GM18505 (cell line): ENCODE data around the gene SLC1A3.
A peak's percentile ranks its signal among the peaks of the same experiment; 100 is the strongest.

Source experiments
- ATAC-seq: cut with Tn5 transposase; IDR thresholded peaks from one replicate; pipeline ENCODE4 v1.9.1; 2021; ENCODE audit not compliant: unreplicated experiment
- POLR2A ChIP-seq: IDR thresholded peaks from 4 replicates; pipeline ENCODE4 v1.6.1; 2011; ENCODE audit warnings: borderline replicate concordance; ENCODE audit not compliant: insufficient read depth, insufficient read length; ENCODE audit errors: extremely low read depth

Gene SLC1A3

GRCh38 chr5:36646507-36647023 lies 40.2 kb downstream of the SLC1A3 start:
- no peak for ATAC-seq
- no peak for TF ChIP-seq POLR2A

DNA sequence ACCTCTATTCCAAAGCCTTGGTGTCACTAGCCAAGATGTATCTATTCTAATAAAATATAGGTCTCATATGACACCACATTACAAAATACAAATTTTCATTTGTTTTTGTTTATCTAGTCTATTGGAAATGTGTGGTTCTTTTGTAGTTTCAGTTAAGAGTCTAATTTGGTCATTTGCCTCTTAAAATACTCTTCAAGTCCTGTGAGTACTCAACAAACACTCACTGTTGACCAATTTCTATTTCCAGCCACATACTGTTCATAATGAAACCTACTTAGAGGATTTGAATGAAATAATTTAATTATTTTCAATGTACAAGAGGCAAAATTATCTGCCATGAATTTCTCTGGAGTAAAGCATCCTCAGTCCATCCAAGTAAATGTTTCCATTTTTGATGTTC lies 40.6 kb downstream of the SLC1A3 start:
- ATAC-seq = no peak
- TF ChIP-seq POLR2A = no peak

DNA sequence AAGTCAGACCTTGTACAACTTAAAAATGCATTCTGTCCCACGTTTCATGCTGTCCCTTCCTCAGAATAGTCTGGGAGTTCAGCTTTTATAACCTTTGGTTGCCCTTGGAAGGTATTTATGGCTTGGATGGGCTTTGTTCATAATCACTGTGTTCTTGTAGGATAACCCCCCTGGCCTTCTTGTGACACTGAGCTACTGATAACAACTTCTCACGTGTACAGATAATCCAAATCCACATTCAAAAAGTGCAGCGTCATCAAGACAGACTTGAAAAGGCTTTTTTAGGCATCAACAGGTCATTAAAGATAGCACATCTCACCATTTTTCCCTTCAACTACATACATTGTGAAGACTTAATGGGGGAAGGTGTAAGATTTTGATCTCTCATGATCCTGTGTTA lies 42.0 kb downstream of the SLC1A3 start:
- no peak for TF ChIP-seq POLR2A
- no peak for ATAC-seq

DNA sequence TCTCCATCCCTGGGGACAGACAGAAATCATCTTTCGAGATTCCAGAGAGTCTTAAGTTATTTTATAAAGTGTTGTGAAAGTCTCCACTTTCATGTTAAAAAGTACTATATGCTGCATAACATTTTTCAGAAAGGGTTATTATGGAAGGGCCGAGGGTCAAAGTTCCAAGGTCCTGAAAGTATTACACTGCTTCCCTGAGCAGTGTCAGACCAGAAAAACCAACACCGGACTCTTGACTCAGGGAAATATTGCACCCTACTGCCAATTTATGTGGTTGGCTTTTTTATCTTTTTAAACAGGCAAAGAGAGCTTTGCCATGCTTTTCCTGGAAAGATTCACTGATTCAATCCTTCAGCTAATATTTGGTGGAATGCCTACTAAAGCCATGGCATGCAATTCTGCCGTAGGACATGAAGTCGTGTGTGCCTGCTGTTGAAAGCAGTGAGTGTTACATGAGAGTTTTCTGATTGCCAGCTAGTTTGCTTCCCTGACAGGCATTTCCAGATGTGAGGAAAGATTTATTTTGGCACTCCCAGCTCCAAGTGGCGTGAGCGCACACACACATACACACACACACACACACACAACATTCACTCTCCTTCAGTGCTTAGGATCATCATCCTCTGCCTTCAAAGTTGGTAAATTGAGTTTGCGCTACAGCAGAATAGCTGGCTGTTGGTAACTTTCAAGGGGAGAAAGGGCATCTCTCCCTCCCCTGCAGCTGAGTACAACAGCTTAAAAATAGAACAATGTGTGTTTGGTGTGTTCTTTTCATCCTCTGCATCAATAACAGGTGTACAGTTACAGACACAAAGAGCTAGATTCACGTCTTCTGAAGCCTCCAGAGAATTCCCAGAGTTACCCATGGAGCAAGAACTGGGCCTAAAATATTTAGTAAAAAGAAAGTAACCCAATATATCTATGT lies 45.6 kb downstream of the SLC1A3 start:
- no peak for TF ChIP-seq POLR2A
- no peak for ATAC-seq

DNA sequence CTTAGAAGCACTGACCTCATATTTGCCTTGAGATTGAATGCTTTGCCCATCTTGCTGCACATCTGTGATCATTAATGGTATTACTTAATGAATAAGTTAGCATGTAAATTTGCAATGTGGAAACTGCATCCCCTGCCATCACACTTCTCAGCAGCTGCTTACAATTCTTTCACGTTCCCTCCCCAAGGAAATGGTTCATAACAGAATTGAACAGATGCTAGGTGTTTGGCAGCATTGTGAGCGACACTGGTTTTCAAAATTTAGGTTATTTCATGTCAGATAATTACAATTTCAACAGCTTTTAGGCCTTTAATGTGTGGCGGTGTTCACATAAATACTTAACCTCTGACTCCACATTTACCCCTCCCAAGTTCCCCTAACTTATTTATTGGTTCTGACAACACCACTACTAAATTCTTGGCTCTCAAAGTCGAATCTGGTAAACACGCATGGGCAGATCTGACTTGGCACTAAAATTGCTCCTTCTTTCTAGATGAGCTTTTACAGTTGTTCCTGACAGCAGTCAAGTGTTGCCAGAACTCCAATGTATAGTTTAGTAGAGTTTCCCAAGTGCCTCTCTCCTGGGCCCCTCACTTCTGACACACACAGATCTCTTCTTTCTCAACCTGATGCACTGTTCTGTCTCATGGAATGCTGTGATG lies 46.8 kb downstream of the SLC1A3 start:
- no peak for ATAC-seq
- TF ChIP-seq POLR2A = no peak

DNA sequence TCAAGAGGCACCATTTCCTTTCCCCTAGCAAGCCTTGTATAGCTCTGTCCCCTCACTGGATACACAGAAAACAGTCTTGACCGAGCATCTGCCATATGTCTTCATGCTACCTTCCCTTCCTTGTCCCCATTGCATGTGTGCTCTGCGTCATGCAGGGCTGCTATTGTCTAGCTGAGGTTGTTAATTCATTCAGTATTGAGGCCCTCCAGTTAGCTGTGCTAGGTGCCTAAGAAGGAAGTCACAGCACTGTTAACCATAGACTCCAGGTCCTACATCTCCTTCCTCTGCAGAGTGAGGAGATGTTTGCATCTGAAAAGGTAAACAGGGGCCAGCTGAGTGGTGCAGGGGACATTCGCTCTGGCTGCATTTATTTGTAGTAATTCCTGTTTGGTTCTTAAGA lies 48.2 kb downstream of the SLC1A3 start:
- no peak for TF ChIP-seq POLR2A
- no peak for ATAC-seq

GRCh38 chr5:36655161-36655560 lies 48.8 kb downstream of the SLC1A3 start:
- TF ChIP-seq POLR2A = no peak
- ATAC-seq = peak; percentile 56

GRCh38 chr5:36656556-36656955 lies 50.1 kb downstream of the SLC1A3 start:
- ATAC-seq = no peak
- TF ChIP-seq POLR2A = no peak

- no peak for ATAC-seq
- no peak for TF ChIP-seq POLR2A
Measured at GRCh38 chr5:36657563-36657995, 51.2 kb downstream of the SLC1A3 start.

- TF ChIP-seq POLR2A = no peak
- no peak for ATAC-seq
Measured at GRCh38 chr5:36658038-36658756, 51.8 kb downstream of the SLC1A3 start.

DNA sequence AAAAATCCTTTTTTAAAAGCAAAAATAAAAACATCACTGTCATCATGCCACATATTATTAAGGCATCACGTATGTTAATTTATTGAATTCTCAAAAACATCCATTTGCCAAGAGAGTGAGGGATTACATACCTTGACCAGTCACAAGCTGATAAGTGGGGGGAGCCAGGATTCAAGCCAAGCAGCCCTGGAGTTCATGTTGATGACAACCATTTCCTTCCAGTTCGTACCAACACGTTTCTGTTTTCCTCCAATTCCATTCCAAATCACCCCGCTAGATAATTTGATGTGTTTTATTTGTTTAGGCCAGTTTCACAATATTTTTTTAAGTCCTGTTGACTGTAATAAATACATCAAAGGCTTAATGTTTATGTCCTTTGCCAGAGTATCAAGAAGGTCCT lies 53.0 kb downstream of the SLC1A3 start:
- no peak for TF ChIP-seq POLR2A
- ATAC-seq = no peak

- no peak for TF ChIP-seq POLR2A
Measured at GRCh38 chr5:36660397-36661049, 54.1 kb downstream of the SLC1A3 start.

DNA sequence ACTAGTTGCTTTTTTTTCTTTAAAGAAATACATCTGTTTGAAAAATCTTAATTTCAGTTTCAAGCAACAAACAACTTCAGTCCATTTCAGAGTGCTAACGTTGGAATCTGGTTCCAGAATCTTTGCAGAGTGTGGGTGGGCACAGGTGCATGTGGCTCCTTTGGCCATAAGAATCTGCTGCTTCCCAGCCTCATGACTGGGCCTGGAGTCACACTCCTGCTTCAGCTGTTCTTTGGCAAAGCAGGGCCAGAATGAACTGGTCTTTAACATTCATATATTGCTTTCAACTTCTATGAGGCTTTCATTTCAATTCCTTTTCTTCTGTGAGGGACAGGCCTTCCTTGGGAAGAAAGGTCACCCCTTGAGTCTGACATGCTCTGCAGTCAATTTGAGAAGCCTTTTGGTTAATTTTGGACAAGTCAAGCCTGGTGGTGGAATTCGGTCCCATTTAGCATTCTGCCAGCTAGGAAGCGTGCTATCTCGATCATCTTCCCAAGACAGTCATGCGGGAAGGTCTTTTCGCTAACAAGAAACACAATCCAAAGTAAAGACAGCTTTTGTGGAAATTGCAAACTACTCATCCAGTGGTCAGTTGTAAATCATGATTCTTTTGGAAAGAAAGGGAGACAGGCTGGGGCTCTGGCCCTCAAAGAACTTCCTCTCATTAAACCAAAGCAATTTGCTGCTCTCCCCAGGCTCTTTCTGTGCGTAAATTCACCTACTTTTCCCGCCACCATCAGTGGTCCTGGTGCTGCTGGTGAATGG lies 55.2 kb downstream of the SLC1A3 start:
- ATAC-seq = no peak
- no peak for TF ChIP-seq POLR2A

More at GRCh38 chr5:36660397-36661049, 54.1 kb downstream of the SLC1A3 start:
- ATAC-seq = no peak

DNA sequence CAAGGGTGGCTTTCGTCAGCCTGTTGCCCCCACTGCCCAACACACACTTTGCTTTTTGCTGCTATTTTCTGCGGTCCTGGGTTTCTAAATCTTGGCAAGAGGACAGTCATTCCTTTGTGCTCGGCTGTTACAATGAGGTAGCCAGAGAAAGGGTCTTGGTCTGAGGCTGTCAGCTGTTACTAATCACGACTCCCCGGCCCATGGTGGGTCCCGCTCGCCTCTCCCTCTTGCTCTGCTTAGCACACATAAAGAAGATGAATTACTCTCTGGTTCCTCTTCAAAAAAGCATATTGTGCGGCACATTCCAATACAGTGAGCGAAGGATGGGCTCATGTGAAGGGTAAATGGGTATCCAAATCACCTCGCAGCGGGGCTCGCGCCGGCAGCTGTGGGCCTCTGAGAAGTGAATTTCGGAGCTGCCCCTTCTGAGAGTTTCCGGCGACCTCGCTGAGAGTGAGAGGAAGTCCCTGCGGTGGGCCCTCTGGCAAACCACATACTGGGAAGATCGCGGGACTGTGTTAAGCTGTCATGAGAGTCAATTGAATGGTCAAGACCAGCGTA lies 56.0 kb downstream of the SLC1A3 start:
- no peak for TF ChIP-seq POLR2A
- no peak for ATAC-seq
